MCF 10A (cell line): ENCODE measurements around the gene CMTR2. TPM values are rescaled to one million over a fixed set of nuclear protein-coding genes. Genes with fewer than 3 reads are reported as not detected.

ENCODE experiments used
- BruUV-seq: library from RNA; stranded (reverse); fragments of 400-500 nt; replicated peaks from 2 replicates; lab custom pipeline; 2021; lab: Mats Ljungman, UMichigan
- CTCF ChIA-PET: fragments of 300-600 bp; sonication (Branson Sonifier 250); formaldehyde crosslinking; extraction: SDS; loops from one replicate; lab custom pipeline; 2021; ENCODE audit warnings: antibody characterized with exemption, inconsistent platforms; lab: Yijun Ruan, JAX
- POLR2A ChIA-PET: fragments of 300-600, 350-650 bp; sonication (Branson Sonifier 250); formaldehyde crosslinking; extraction: SDS; loops from one replicate; lab custom pipeline; 2020; ENCODE audit warnings: antibody characterized with exemption, inconsistent platforms; lab: Yijun Ruan, JAX
- DNase-seq: peaks from one replicate; pipeline ENCODE4 v3.0.0-alpha.2; 2018; ENCODE audit not compliant: unreplicated experiment
- H3K27ac Mint-ChIP-seq: one replicate; pipeline ENCODE4 v1.8.0; 2022; ENCODE audit warnings: mild to moderate bottlenecking, low read depth, mixed read lengths; ENCODE audit not compliant: unreplicated experiment
- H3K27me3 Mint-ChIP-seq: one replicate; pipeline ENCODE4 v1.8.0; 2022; ENCODE audit warnings: mixed read lengths; ENCODE audit not compliant: insufficient read depth, unreplicated experiment
- H3K36me3 Mint-ChIP-seq: one replicate; pipeline ENCODE4 v1.8.0; 2022; ENCODE audit warnings: mild to moderate bottlenecking, moderate library complexity, mixed read lengths; ENCODE audit not compliant: insufficient read depth, unreplicated experiment
- H3K4me1 Mint-ChIP-seq: one replicate; pipeline ENCODE4 v1.8.0; 2022; ENCODE audit warnings: mixed read lengths; ENCODE audit not compliant: insufficient read depth, unreplicated experiment
- H3K4me3 Mint-ChIP-seq: one replicate; pipeline ENCODE4 v1.8.0; 2022; ENCODE audit warnings: mild to moderate bottlenecking, moderate library complexity, mixed read lengths; ENCODE audit not compliant: unreplicated experiment
- H3K9me3 Mint-ChIP-seq: one replicate; pipeline ENCODE4 v1.8.0; 2022; ENCODE audit warnings: mixed read lengths; ENCODE audit not compliant: unreplicated experiment
- CTCF ChIP-seq: fragments of 200-600 bp; IDR thresholded peaks from one replicate; pipeline ENCODE4 v1.8.0; 2022; ENCODE audit warnings: antibody characterized with exemption, mild to moderate bottlenecking; ENCODE audit not compliant: unreplicated experiment
- intact Hi-C: fragments of 100-400 bp; cut with micrococcal nuclease; formaldehyde crosslinking; loops from 2 replicates; pipeline ENCODE4 v1.14.1; 2022
- total RNA-seq: library from RNA; stranded (reverse); gene quantifications from 2 replicates; pipeline ENCODE4 v1.2.3, GENCODE V29; 2022

The CMTR2 gene
- total RNA-seq, 1 experiment from 2014 or later, result 25.6 TPM

DNA sequence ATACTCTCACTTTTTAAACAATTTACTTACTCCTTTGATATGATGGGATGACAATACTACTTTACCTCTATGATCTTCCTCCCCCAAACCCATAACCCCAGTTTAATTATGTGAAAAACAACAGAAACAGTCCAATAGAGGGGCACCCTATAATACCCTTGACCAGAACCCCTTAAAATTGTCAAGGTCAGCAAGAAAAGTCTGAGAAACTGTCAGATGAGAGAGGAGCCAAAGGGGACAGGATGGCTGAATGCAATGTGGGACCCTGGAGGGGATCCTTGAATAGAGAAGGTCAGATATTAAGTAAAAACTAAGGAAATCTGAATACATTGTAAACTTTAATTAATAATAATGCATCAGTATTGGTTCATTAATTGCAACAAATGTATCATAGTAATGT lies 42.9 kb downstream of the CMTR2 start:
- Mint-ChIP-seq H3K4me1 (no peaks in the 10 kb centered on the region), H3K27me3 (no peaks in the 10 kb centered on the region), H3K4me3 (no peak overlapping the region), H3K27ac (no peak overlapping the region), H3K9me3 (peaks cover 9% of the 10 kb centered on the region), H3K36me3 (no peaks in the 10 kb centered on the region)
- POLR2A ChIA-PET, result no interaction called here
- no TSS peak for BruUV-seq
- TF ChIP-seq CTCF, result no peak
- no peak for DNase-seq
- CTCF ChIA-PET, result no interaction called here
- intact Hi-C loops, result no loop called here

- no peak overlapping the region for H3K4me3 Mint-ChIP-seq
- no peak overlapping the region for H3K27ac Mint-ChIP-seq
- DNase-seq, result no peak
- no peaks in the 10 kb centered on the region for H3K36me3 Mint-ChIP-seq
- no TSS peak for BruUV-seq
- intact Hi-C loops, result no loop called here
- H3K4me1 Mint-ChIP-seq, result no peaks in the 10 kb centered on the region
- CTCF ChIA-PET, result no interaction called here
- POLR2A ChIA-PET, result no interaction called here
- peaks cover 9% of the 10 kb centered on the region for H3K9me3 Mint-ChIP-seq
- H3K27me3 Mint-ChIP-seq, result no peaks in the 10 kb centered on the region
- no peak for TF ChIP-seq CTCF
These were observed 44.7 kb downstream of the CMTR2 start for GRCh38 chr16:71244521-71244920.

DNA sequence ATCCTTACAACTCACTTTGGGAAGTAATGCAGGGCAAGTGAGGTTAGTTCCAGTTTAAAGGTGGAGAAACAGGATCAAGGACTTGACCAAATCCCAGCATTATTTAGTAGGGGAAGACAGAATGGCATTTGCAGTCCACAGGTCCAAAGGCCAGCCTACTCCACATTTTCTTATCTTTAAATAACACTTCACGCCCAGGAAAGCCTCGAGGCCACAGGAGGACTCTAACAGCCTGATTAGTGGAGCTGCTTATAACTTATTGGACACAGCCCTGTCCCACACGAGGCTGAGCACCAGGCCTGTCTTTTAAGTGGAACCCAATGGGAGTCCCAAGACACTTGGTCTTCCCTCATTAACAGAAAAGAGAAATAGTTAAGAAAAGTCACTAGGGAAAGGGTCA lies 46.6 kb downstream of the CMTR2 start:
- TF ChIP-seq CTCF, result no peak
- H3K4me1 Mint-ChIP-seq, result no peaks in the 10 kb centered on the region
- intact Hi-C loops, result no loop called here
- H3K27ac Mint-ChIP-seq, result no peak overlapping the region
- no TSS peak for BruUV-seq
- no peaks in the 10 kb centered on the region for H3K27me3 Mint-ChIP-seq
- DNase-seq, result no peak
- H3K4me3 Mint-ChIP-seq, result no peak overlapping the region
- ChIA-PET CTCF (no interaction called here), POLR2A (no interaction called here)
- H3K36me3 Mint-ChIP-seq, result no peaks in the 10 kb centered on the region
- peaks cover 4% of the 10 kb centered on the region for H3K9me3 Mint-ChIP-seq

GRCh38 chr16:71242036-71242435 lies 47.2 kb downstream of the CMTR2 start:
- Mint-ChIP-seq H3K27me3 (no peaks in the 10 kb centered on the region), H3K27ac (no peak overlapping the region), H3K4me3 (no peak overlapping the region), H3K4me1 (no peaks in the 10 kb centered on the region), H3K9me3 (no peaks in the 10 kb centered on the region), H3K36me3 (no peaks in the 10 kb centered on the region)
- intact Hi-C loops, result no loop called here
- ChIA-PET CTCF (no interaction called here), POLR2A (no interaction called here)
- no peak for DNase-seq
- TF ChIP-seq CTCF, result no peak
- no TSS peak for BruUV-seq

Other genes with a start within 250 kb of the CMTR2 start
- 0.35 TPM in 1 of 2 replicates, not detected in the other for gene HYDIN, start 58.7 kb downstream of the CMTR2 start, total RNA-seq
- gene CALB2, start 69.3 kb upstream of the CMTR2 start, total RNA-seq, result 0.23 TPM in 1 of 2 replicates, not detected in the other
- gene TLE7, start 152.7 kb upstream of the CMTR2 start, total RNA-seq, result not detected in 2 replicates
- 12.6 and 13.7 TPM in 2 replicates for gene ZNF23, start 172.8 kb upstream of the CMTR2 start, total RNA-seq
- 4.1 and 4.6 TPM in 2 replicates for gene ZNF19, start 199.9 kb upstream of the CMTR2 start, total RNA-seq
- gene CHST4, start 237.0 kb upstream of the CMTR2 start, total RNA-seq, result 0.14 TPM in 1 of 2 replicates, not detected in the other